Keratinocyte (primary cell): ENCODE results near the gene ARMH1. TPM values are rescaled to one million over a fixed set of nuclear protein-coding genes. Genes with fewer than 3 reads are reported as not detected.

Source experiments
- DNase-seq: peaks from one replicate; pipeline ENCODE4 v3.0.0-alpha.2; 2011; ENCODE audit warnings: low read depth, missing footprints, low spot score
- FAIRE-seq: peaks from 2 replicates; lab custom pipeline; 2011; peaks lifted over from hg19 to GRCh38; lab: Jason Lieb, UNC
- H2AFZ ChIP-seq: 2 replicates; pipeline ENCODE4 v1.6.0; 2012; ENCODE audit warnings: low read length, control low read depth, inconsistent platforms; ENCODE audit not compliant: control insufficient read depth
- H3K27ac ChIP-seq: 2 replicates; pipeline ENCODE4 v1.5.1; 2011; ENCODE audit warnings: low read length; ENCODE audit not compliant: control insufficient read depth, insufficient read depth
- H3K27me3 ChIP-seq: 3 replicates; pipeline ENCODE4 v1.6.0; 2011; ENCODE audit warnings: low read length; ENCODE audit not compliant: control insufficient read depth, insufficient read depth; ENCODE audit errors: extremely low read depth
- H3K36me3 ChIP-seq, 2 experiments: 2 replicates in 1 of 2; 3 replicates in 1 of 2; pipeline ENCODE4 v1.5.1; 2011; ENCODE audit warnings: low read length in 2 of 2, mild to moderate bottlenecking in 1 of 2; ENCODE audit not compliant: control insufficient read depth in 2 of 2, insufficient read depth in 2 of 2; ENCODE audit errors: extremely low read depth in 1 of 2
- H3K4me1 ChIP-seq: 3 replicates; pipeline ENCODE4 v1.5.1; 2011; ENCODE audit warnings: low read length; ENCODE audit not compliant: control insufficient read depth, insufficient read depth; ENCODE audit errors: extremely low read depth
- H3K4me2 ChIP-seq: 3 replicates; pipeline ENCODE4 v1.6.0; 2011; ENCODE audit warnings: low read depth, low read length; ENCODE audit not compliant: control insufficient read depth, insufficient read depth; ENCODE audit errors: extremely low read depth
- H3K4me3 ChIP-seq, 3 experiments: fragments of 200-600 bp in 1 of 3; sonication (generic) in 1 of 3; 2 replicates in 2 of 3; 3 replicates in 1 of 3; pipeline ENCODE4 v1.5.1; 2011 to 2016; ENCODE audit warnings: low read length in 3 of 3, mild to moderate bottlenecking in 3 of 3, control low read depth in 2 of 3, inconsistent platforms in 1 of 3, low read depth in 1 of 3, mixed read lengths in 1 of 3, mixed run types in 1 of 3, moderate library complexity in 1 of 3; ENCODE audit not compliant: control insufficient read depth in 2 of 3, insufficient read depth in 2 of 3; ENCODE audit errors: extremely low read depth in 1 of 3
- H3K79me2 ChIP-seq: 2 replicates; pipeline ENCODE4 v1.6.0; 2012; ENCODE audit warnings: low read length; ENCODE audit not compliant: control insufficient read depth, insufficient read depth
- H3K9ac ChIP-seq: 3 replicates; pipeline ENCODE4 v1.6.0; 2011; ENCODE audit warnings: low read length; ENCODE audit not compliant: control insufficient read depth, insufficient read depth; ENCODE audit errors: extremely low read depth
- H3K9me1 ChIP-seq: 3 replicates; pipeline ENCODE4 v1.6.0; 2011; ENCODE audit warnings: low read length; ENCODE audit not compliant: control insufficient read depth, insufficient read depth; ENCODE audit errors: extremely low read depth
- H3K9me3 ChIP-seq: 2 replicates; pipeline ENCODE4 v1.5.1; 2012; ENCODE audit warnings: low read depth, low read length; ENCODE audit not compliant: control insufficient read depth
- H4K20me1 ChIP-seq: 3 replicates; pipeline ENCODE4 v1.6.0; 2011; ENCODE audit warnings: low read length; ENCODE audit not compliant: control insufficient read depth, insufficient read depth; ENCODE audit errors: extremely low read depth
- CTCF ChIP-seq, 3 experiments: IDR thresholded peaks in 1 of 3; conservative IDR thresholded peaks in 1 of 3; optimal IDR thresholded peaks in 1 of 3; 2 replicates in 2 of 3; 3 replicates in 1 of 3; pipeline versions ENCODE3 to v1.5.1; 2011; ENCODE audit warnings: low read length in 3 of 3, mild to moderate bottlenecking in 3 of 3, moderate library complexity in 2 of 3, control low read depth in 1 of 3, inconsistent platforms in 1 of 3; ENCODE audit not compliant: insufficient read depth in 2 of 3; ENCODE audit errors: extremely low read depth in 1 of 3
- EZH2 ChIP-seq: IDR thresholded peaks from one replicate; pipeline ENCODE4 v1.6.1; 2012; ENCODE audit warnings: inconsistent platforms, mild to moderate bottlenecking, low read length, moderate library complexity
- dilution Hi-C: fragments of 300-500 bp; cut with MboI; formaldehyde crosslinking; loops from one replicate; pipeline ENCODE4 v1.7.0; 2020; ENCODE audit warnings: low sequenced_read_pairs; ENCODE audit not compliant: extremely low pct_ligation_motif_present
- polyA plus RNA-seq, 5 experiments: library from polyadenylated mRNA; depleted of rRNA in 3 of 5; stranded (reverse) in 3 of 5; stranded (forward) in 1 of 5; unstranded in 1 of 5; fragments of >200 nt; gene quantifications; 1 replicate in 1 of 5; 2 replicates in 3 of 5; 3 replicates in 1 of 5; pipeline versions ENCODE4 v1.2.1 to v1.2.3, GENCODE V29; 2011 to 2012; ENCODE audit warnings: missing spikeins in 2 of 5, low read depth in 1 of 5, low replicate concordance in 1 of 5

Gene ARMH1
- polyA plus RNA-seq, 1 donor (not counting 4 experiments of a cell fraction or from before 2014, with no cell fraction given), result 0.22 TPM

GRCh38 chr1:44724955-44725698 is 50.6 kb downstream of the ARMH1 start:
- H3K4me3 ChIP-seq, result no peak overlapping the region
- no peaks in the 10 kb centered on the region for H3K79me2 ChIP-seq
- H3K9me3 ChIP-seq, result no peaks in the 10 kb centered on the region
- H4K20me1 ChIP-seq, result no peaks in the 10 kb centered on the region
- H3K9me1 ChIP-seq, result no peaks in the 10 kb centered on the region
- H3K36me3 ChIP-seq, result no peaks in the 10 kb centered on the region
- dilution Hi-C loops, result no loop called here
- no peaks in the 10 kb centered on the region for H3K27me3 ChIP-seq
- peaks cover 5% of the 10 kb centered on the region for H3K4me1 ChIP-seq
- H3K9ac ChIP-seq, result no peak overlapping the region
- no peak for DNase-seq
- no peak overlapping the region for H3K4me2 ChIP-seq
- no peak for FAIRE-seq
- no peak overlapping the region for H2AFZ ChIP-seq
- no peak for TF ChIP-seq EZH2
- TF ChIP-seq CTCF (optimal IDR thresholded peaks at IDR 0.05 in 1 of 3, IDR thresholded peaks at IDR 0.05 in 1 of 3, conservative IDR thresholded peaks at IDR 0.05 in 1 of 3; ENCODE audit: extremely low read depth in 1 of 3, insufficient read depth in 2 of 3, low read length in 3 of 3), result no peak
- no peak overlapping the region for H3K27ac ChIP-seq

GRCh38 chr1:44730741-44731512 is 56.4 kb downstream of the ARMH1 start, which contains the start of gene RNU5D-1:
Gene RNU5D-1 (minus strand): TSS chr1:44731170.
- H3K4me2 ChIP-seq, result peak within 1 kb of the TSS; percentile 45
- dilution Hi-C loops, result no loop called here
- H3K9me3 ChIP-seq, result no peaks in the 10 kb centered on the region
- H3K4me1 ChIP-seq, result peaks cover 8% of the 10 kb centered on the region
- H3K9me1 ChIP-seq, result peaks cover 2% of the 10 kb centered on the region
- H3K79me2 ChIP-seq, result no peaks in the 10 kb centered on the region
- H3K27me3 ChIP-seq, result no peaks in the 10 kb centered on the region
- peak within 1 kb of the TSS; percentile 67 for H3K9ac ChIP-seq
- no peaks in the 10 kb centered on the region for H3K36me3 ChIP-seq
- peak within 1 kb of the TSS; percentile 5 for H2AFZ ChIP-seq
- TF ChIP-seq EZH2 (no peak), CTCF (optimal IDR thresholded peaks at IDR 0.05 in 1 of 3, IDR thresholded peaks at IDR 0.05 in 1 of 3, conservative IDR thresholded peaks at IDR 0.05 in 1 of 3; ENCODE audit: extremely low read depth in 1 of 3, insufficient read depth in 2 of 3, low read length in 3 of 3) (peak; percentile 70 to 84 (median 74))
- DNase-seq, result no peak
- peak; percentile 13 for FAIRE-seq
- H4K20me1 ChIP-seq, result no peaks in the 10 kb centered on the region
- H3K27ac ChIP-seq, result peak within 1 kb of the TSS; percentile 91
- no peak within 1 kb of the TSS for H3K4me3 ChIP-seq
